Activated T-helper 2 cell treated with anti-CD3 and anti-CD28 coated beads, Interferon-gamma antibody, Interleukin-2, Interleukin-4, amounts not matched to agents 10 μg/mL and 5 μg/mL and 100 μg/mL, durations not matched to agents 14 hours and 24 hours and 36 hours (primary cell): ENCODE data around the gene PATE1. TPM values are rescaled to one million over a fixed set of nuclear protein-coding genes. Genes with fewer than 3 reads are reported as not detected.

Source experiments
- total RNA-seq: library from RNA; stranded (reverse); gene quantifications from 2 replicates; pipeline ENCODE4 v1.2.3, GENCODE V29; 2022

Gene PATE1
- total RNA-seq, 1 donor from 2014 or later = not detected

Other genes starting within 250 kb of the PATE1 start
- 44.4 and 50.9 TPM in 2 replicates for gene EI24, start 176.8 kb upstream of the PATE1 start, total RNA-seq
- 187 and 198 TPM in 2 replicates for gene STT3A, start 153.4 kb upstream of the PATE1 start, total RNA-seq
- gene CHEK1, start 121.1 kb upstream of the PATE1 start, total RNA-seq = 109 and 110 TPM in 2 replicates
- not detected in 2 replicates for gene ACRV1, start 65.4 kb upstream of the PATE1 start, total RNA-seq
- gene PATE2, start 32.5 kb downstream of the PATE1 start, total RNA-seq = not detected in 2 replicates
- gene PATE3, start 41.8 kb downstream of the PATE1 start, total RNA-seq = not detected in 2 replicates
- not detected in 2 replicates for gene PATE4, start 87.0 kb downstream of the PATE1 start, total RNA-seq
- gene HYLS1, start 141.4 kb downstream of the PATE1 start, total RNA-seq = 12.0 and 12.5 TPM in 2 replicates
- gene PUS3, start 156.9 kb downstream of the PATE1 start, total RNA-seq = 16.0 and 17.0 TPM in 2 replicates
- gene DDX25, start 158.2 kb downstream of the PATE1 start, total RNA-seq = not detected in 2 replicates
- not detected in 2 replicates for gene VSIG10L2, start 199.8 kb downstream of the PATE1 start, total RNA-seq